HG03432 (cell line): ENCODE measurements around the gene KIF3B.

Experiments
- ATAC-seq: cut with Tn5 transposase; IDR thresholded peaks from one replicate; pipeline ENCODE4 v1.9.1; 2021; ENCODE audit warnings: mild to moderate bottlenecking, moderate library complexity; ENCODE audit not compliant: unreplicated experiment

KIF3B gene

DNA sequence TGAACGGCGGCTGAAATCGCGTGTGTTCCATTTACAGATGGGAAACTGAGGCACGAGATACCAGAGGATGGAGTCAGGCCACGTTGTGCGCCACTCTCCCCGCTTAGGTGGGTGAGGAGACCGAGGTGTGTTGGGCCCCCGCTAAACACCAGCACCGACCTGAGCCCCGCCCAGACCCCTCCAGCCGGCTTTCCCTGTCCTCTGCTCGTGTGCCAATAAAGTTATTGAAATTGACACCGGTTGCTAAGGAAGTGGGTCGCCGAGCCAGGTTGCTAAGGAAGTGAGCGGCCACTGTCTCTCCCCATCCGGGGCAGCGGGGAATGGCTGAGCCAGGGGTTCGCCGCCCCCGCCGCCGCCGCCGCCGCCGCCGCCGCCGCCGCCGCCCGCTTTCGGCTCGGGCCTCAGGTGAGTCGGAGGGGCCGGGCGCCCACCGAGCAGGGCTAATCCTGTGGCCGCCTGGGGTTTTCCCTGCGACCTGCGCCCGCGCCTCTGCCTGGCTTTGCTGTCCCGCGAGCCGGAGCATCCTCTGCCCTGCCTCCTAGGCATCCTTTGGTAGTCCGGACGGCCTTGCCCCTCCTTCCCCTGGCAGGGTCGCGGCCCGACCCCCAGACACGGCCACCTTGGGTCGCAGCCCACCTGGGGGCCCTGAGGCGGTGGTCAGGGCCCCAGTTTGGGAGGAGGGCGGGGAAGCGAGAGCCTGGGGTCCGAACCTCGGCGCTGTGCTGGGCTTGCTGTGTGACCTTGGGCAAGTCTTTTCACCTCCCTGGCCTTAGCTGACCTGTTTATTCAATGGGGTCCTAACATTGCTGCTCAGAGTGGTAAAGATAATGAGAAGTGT, at the start of gene KIF3B:
Gene KIF3B, plus strand, starts transcription at position 291 of the 838 bp plus-strand sequence. CDS start 32,127 bp downstream, outside the sequence.
- ATAC-seq, result peak; percentile 83

DNA sequence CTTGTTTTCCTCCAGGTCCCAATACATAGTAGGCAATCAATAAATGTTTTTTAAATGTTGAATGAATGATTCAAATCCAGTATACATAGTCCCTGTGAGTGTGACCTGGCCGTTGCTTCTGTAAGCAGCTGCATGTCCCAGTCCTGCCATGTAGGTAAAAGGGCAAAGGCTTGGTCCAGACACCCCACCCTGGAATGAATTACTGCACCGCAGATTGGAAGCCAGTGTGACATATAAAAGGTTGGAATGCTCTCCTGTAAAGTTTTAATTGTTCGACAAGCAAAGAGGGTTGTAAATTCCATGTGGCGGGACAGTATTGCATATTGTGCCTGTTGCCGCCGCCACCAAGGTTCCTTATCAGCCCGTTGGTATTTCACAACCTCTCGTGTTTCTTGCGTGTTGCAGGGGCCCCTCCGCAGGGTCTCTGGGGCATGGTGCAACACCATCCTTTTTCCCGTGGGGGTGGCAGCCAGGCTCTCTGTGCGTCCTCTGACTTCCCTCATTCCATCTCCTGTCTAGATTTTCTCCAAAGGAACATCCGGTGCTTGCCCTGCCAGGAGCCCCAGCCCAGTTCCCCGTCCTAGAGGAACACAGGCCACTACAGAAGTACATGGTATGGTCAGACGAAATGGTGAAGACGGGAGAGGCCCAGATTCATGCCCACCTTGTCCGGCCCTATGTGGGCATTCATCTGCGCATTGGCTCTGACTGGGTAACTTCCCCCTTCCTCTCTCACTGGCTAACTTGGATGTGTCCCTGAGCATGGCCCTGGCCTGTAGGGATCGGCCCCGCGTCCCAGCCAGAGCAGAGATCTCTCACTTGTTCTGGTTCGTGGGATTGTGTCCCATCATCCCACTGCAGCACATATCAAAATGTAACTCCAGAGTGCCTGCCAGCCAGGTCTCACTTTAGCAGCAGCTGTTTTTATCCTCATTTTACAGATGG, 49.4 kb upstream of the KIF3B start:
- no peak for ATAC-seq

GRCh38 chr20:32229251-32229747, 48.2 kb upstream of the KIF3B start:
- no peak for ATAC-seq

- no peak for ATAC-seq
These were observed 46.7 kb upstream of the KIF3B start for GRCh38 chr20:32230707-32231106.

GRCh38 chr20:32231245-32231644, 46.2 kb upstream of the KIF3B start:
- ATAC-seq, result no peak

GRCh38 chr20:32231847-32232246, 45.6 kb upstream of the KIF3B start:
- no peak for ATAC-seq

- ATAC-seq, result no peak
These were observed 45.0 kb upstream of the KIF3B start for GRCh38 chr20:32232326-32232886.

GRCh38 chr20:32233286-32233685, 44.2 kb upstream of the KIF3B start:
- no peak for ATAC-seq

DNA sequence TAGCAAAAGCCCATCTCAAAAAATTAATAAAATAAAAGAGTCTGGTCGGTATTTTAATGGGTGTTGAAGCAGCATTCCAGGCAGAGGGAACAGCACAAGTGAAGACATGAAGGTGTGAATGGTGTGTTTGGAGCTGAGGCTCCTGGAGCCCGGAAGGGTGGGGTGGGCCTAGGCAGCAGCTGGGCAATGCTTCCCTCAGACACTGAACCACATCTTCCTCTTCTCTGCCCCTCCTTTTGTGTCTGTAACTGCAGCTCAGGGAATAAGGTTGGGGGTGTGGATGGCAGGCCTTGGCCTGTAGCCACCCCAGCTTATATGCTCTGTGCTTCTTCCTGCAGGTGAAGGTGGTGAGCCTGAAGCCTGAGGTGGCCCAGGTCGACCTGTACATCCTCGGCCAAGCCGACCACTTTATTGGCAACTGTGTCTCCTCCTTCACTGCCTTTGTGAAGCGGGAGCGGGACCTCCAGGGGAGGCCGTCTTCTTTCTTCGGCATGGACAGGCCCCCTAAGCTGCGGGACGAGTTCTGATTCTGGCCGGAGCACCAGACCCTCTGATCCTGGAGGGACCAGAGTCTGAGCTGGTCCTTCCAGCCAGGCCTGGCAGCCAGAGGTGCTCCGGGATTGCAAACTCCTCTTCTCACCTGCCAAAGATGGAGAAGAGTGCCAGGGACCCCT, 43.2 kb upstream of the KIF3B start:
- no peak for ATAC-seq

DNA sequence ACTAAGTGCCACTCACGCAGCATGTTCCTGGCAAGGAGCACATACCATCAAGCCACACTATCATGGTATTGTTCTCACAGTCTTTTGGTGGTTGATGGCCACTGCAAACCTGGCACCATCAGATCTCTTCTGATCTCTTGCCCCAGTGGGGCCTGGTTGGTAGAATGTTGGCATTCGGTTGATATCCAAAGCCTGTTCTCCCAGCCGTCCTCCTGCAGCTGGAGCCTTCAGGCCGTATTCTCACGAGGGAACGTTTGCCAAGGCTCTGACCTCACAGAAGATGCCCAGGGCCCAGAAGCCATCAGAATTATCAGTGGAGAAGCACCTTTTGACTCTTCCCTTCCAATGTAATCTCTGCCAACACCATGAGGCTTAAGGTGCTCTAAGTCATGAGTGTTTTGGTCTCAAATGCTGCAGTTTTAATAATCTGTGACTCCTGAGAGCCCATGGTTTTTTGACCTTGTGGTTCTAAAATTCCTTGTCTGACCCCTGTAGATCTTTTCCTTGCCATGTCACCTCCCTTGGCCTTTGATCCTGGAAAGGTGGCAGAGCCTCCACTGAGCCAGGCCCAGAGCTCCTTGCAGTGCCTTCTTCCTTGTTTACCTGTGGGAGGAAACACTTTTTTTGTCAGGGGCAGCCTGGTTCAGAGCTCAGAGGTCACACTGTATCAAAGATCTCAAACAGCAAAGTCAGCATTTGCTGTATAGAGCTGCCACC, 42.0 kb upstream of the KIF3B start:
- ATAC-seq, result no peak

GRCh38 chr20:32236048-32236533, 41.4 kb upstream of the KIF3B start:
- ATAC-seq, result no peak

- ATAC-seq, result no peak
These were observed 40.6 kb upstream of the KIF3B start for GRCh38 chr20:32236819-32237218.

DNA sequence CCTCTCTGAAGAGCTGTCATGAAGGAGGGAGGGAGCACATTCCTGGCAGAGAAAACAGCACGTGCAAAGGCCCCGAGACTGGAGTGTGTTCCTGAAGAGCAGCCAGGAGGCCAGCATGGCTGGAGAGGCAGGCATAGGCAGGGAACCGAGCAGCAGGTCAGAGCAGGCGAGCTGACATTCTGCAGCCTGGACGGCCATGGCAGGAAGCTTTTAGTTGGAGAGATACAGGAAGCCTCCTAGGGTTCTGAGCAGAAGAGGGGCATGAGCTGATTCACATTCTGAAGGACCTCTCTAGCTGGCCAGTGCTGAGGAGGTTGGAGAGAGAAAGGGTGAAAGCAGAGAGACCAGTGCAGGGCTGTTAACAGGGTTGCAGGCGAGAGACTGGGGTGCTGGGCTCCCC, 40.0 kb upstream of the KIF3B start:
- ATAC-seq, result no peak

GRCh38 chr20:32238483-32239425, 38.7 kb upstream of the KIF3B start:
- ATAC-seq, result no peak

GRCh38 chr20:32240205-32240604, 37.2 kb upstream of the KIF3B start:
- ATAC-seq, result no peak

GRCh38 chr20:32241807-32242206, 35.6 kb upstream of the KIF3B start:
- no peak for ATAC-seq

GRCh38 chr20:32244150-32244823, 33.2 kb upstream of the KIF3B start:
- ATAC-seq, result no peak

DNA sequence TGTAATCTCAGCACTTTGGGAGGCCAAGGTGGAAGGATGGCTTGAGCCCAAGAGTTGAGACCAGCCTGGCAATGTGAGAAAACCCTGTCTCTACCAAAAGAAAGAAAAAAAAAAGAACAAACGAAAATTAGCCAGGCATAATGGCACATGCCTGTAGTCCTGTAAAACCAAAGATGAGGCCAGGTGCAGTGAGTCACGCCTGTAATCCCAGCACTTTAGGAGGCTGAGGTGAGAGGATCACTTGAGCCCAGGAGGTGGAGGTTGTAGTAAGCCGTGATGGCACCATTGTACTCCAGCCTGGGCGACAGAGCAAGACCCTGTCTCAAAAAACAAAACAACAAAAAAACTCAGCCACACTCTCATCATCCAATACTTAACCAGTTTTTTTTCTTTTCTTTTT, 32.5 kb upstream of the KIF3B start:
- no peak for ATAC-seq
